ENCODE measurements around the gene CACNB1. TPM values are rescaled to one million over a fixed set of nuclear protein-coding genes. Genes with fewer than 3 reads are reported as not detected.

Gene CACNB1
- total and polyA plus RNA-seq, 2 donors (not counting 1 experiment from before 2014, with no cell fraction given) = 3.8 to 12.4 TPM

DNA sequence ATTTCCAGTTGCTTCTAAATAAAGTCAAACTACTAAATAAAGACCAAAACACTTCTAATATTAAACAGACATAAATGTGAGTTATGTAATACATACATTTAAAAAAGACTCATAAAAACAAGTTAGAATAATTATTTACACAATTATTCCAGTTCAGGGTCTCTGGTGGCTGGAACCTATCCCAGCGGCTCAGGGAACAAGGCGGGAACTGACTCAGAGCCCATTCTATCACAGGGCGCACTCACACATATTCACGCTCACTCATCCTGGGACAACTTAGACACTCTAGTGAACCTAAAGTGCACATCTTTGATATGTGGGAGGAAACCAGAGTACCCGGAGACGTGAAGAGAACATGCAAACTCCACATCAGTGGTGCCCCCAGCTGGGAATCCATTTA, 71.0 kb downstream of the CACNB1 start:
- H3K27ac Mint-ChIP-seq = no peak overlapping the region
- Histone ChIP-seq H3K9me3 (ENCODE audit: control extremely low read depth in 1 of 3, control insufficient read depth in 2 of 3, insufficient read depth in 1 of 3, low read length in 2 of 3) (no peaks in the 10 kb centered on the region), H2AFZ (ENCODE audit: insufficient read depth, low read depth, low read length, poor library complexity, severe bottlenecking) (no peak overlapping the region), H3K27me3 (replicated peaks in 1 of 4; ENCODE audit: control extremely low read depth in 1 of 4, control insufficient read depth in 3 of 4, insufficient read depth in 4 of 4, low read length in 3 of 4) (no peaks in the 10 kb centered on the region), H3K9ac (ENCODE audit: low read length) (no peak overlapping the region), H3K79me2 (ENCODE audit: control insufficient read depth, insufficient read depth, low read length) (no peaks in the 10 kb centered on the region), H3K4me3 (ENCODE audit: control extremely low read depth in 1 of 5, extremely low read depth in 1 of 5, insufficient read depth in 1 of 5, low read depth in 2 of 5, low read length in 4 of 5) (no peak overlapping the region), H4K20me1 (ENCODE audit: control insufficient read depth, insufficient read depth, low read length, poor library complexity, severe bottlenecking) (no peaks in the 10 kb centered on the region), H3K4me2 (replicated peaks; ENCODE audit: low read depth, low read length, poor library complexity, severe bottlenecking) (no peak overlapping the region), H3K27ac (ENCODE audit: low read length in 2 of 2) (no peak overlapping the region), H3K36me3 (replicated peaks in 1 of 2; ENCODE audit: control extremely low read depth in 1 of 2, control insufficient read depth in 1 of 2, extremely low read depth in 1 of 2, insufficient read depth in 2 of 2, low read length in 1 of 2) (no peaks in the 10 kb centered on the region), H3K4me1 (ENCODE audit: control insufficient read depth in 2 of 2, insufficient read depth in 2 of 2, low read length in 2 of 2) (no peaks in the 10 kb centered on the region)
- ChIA-PET POLR2A (no interaction called here), CTCF (no interaction called here)
- intact Hi-C loops (cut with micrococcal nuclease) = no loop called here
- no peaks in the 10 kb centered on the region for H3K27me3 Mint-ChIP-seq
- no peak for DNase-seq
- ATAC-seq (ENCODE audit: low read depth) = no peak
- H3K4me3 Mint-ChIP-seq = no peak overlapping the region
- no peaks in the 10 kb centered on the region for H3K4me1 Mint-ChIP-seq
- 81% methylated on average over 2 of the region's 6 CpGs for WGBS (ENCODE audit: insufficient coverage)
- H3K9me3 Mint-ChIP-seq (ENCODE audit: insufficient read depth) = no peaks in the 10 kb centered on the region
- TF ChIP-seq EZH2 (IDR thresholded peaks at IDR 0.05; ENCODE audit: borderline replicate concordance, insufficient read depth, low read depth, low read length, poor library complexity, severe bottlenecking) = no peak
- TF ChIP-seq, protein P1, sequence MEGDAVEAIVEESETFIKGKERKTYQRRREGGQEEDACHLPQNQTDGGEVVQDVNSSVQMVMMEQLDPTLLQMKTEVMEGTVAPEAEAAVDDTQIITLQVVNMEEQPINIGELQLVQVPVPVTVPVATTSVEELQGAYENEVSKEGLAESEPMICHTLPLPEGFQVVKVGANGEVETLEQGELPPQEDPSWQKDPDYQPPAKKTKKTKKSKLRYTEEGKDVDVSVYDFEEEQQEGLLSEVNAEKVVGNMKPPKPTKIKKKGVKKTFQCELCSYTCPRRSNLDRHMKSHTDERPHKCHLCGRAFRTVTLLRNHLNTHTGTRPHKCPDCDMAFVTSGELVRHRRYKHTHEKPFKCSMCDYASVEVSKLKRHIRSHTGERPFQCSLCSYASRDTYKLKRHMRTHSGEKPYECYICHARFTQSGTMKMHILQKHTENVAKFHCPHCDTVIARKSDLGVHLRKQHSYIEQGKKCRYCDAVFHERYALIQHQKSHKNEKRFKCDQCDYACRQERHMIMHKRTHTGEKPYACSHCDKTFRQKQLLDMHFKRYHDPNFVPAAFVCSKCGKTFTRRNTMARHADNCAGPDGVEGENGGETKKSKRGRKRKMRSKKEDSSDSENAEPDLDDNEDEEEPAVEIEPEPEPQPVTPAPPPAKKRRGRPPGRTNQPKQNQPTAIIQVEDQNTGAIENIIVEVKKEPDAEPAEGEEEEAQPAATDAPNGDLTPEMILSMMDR (IDR thresholded peaks at IDR 0.05) = no peak

DNA sequence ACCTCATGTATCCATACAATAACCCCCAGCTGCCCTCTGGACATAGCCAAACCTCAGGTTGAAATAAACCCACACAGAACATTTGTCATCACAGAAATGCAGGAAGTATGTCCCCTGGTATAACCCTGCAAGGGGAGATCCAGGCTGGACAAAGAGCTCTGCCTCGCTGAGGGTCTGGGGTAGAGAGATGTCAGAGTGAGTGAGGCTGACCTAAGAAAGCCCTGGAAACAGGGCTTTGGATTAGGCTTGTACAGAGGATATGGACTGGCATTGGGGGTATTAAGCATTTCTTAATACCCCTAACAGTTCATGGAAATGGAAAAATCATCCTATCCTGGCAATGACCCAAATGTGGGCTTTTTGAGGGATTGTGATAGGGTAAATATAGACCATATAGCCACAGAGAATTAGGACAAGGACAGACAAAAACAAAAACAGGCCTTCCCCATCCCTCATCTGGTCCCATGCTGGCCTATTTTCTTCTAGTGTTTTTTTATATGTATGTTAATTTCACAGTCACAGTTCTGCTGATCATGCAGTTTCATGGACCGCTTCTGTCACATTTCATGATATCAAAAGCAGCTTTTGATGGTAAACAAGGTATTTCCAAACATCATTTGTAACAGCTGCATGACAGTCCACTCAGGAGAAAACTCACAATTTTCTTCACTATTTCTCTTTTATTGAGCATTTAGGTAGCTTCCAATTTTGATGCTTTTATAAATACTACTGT, 72.2 kb downstream of the CACNB1 start:
- Mint-ChIP-seq H3K27me3 (no peaks in the 10 kb centered on the region), H3K27ac (no peak overlapping the region), H3K9me3 (ENCODE audit: insufficient read depth) (no peaks in the 10 kb centered on the region), H3K4me1 (no peaks in the 10 kb centered on the region), H3K4me3 (no peak overlapping the region)
- no peak overlapping the region for H3K9ac ChIP-seq (ENCODE audit: low read length)
- ChIA-PET CTCF (interaction anchor here (1.0 to 1.2 kb wide), 2 partner anchors 14 to 40 kb away, joined by 3 to 4 read pairs; no protein-coding TSS in a partner anchor), POLR2A (no interaction called here)
- no peak for ATAC-seq (ENCODE audit: low read depth)
- H3K9me3 ChIP-seq (ENCODE audit: control extremely low read depth in 1 of 3, control insufficient read depth in 2 of 3, insufficient read depth in 1 of 3, low read length in 2 of 3) = no peaks in the 10 kb centered on the region
- intact Hi-C loops (cut with micrococcal nuclease) = no loop called here
- H3K27ac ChIP-seq (ENCODE audit: low read length in 2 of 2) = no peak overlapping the region
- H2AFZ ChIP-seq (ENCODE audit: insufficient read depth, low read depth, low read length, poor library complexity, severe bottlenecking) = no peak overlapping the region
- H3K4me1 ChIP-seq (ENCODE audit: control insufficient read depth in 2 of 2, insufficient read depth in 2 of 2, low read length in 2 of 2) = peaks cover 0 to under 1% of the 10 kb centered on the region in 2 donors
- no peaks in the 10 kb centered on the region for H3K36me3 ChIP-seq (replicated peaks in 1 of 2; ENCODE audit: control extremely low read depth in 1 of 2, control insufficient read depth in 1 of 2, extremely low read depth in 1 of 2, insufficient read depth in 2 of 2, low read length in 1 of 2)
- no peak overlapping the region for H3K4me3 ChIP-seq (ENCODE audit: control extremely low read depth in 1 of 5, extremely low read depth in 1 of 5, insufficient read depth in 1 of 5, low read depth in 2 of 5, low read length in 4 of 5)
- no peak for DNase-seq
- H3K79me2 ChIP-seq (ENCODE audit: control insufficient read depth, insufficient read depth, low read length) = no peaks in the 10 kb centered on the region
- no CpG with 5 or more reads among the region's 2 CpGs for WGBS (ENCODE audit: insufficient coverage)
- no peaks in the 10 kb centered on the region for H4K20me1 ChIP-seq (ENCODE audit: control insufficient read depth, insufficient read depth, low read length, poor library complexity, severe bottlenecking)
- TF ChIP-seq EZH2 (IDR thresholded peaks at IDR 0.05; ENCODE audit: borderline replicate concordance, insufficient read depth, low read depth, low read length, poor library complexity, severe bottlenecking) = no peak
- TF ChIP-seq, protein P1 (IDR thresholded peaks at IDR 0.05) = no peak
- no peaks in the 10 kb centered on the region for H3K27me3 ChIP-seq (replicated peaks in 1 of 4; ENCODE audit: control extremely low read depth in 1 of 4, control insufficient read depth in 3 of 4, insufficient read depth in 4 of 4, low read length in 3 of 4)
- no peak overlapping the region for H3K4me2 ChIP-seq (replicated peaks; ENCODE audit: low read depth, low read length, poor library complexity, severe bottlenecking)

Data from B cell (primary cell).